Tibial nerve (tissue), 4 donors: ENCODE measurements around the gene NGFR. TPM values are rescaled to one million over a fixed set of nuclear protein-coding genes. Genes with fewer than 3 reads are reported as not detected.

Experiments used
- DNase-seq, 2 donors: peaks; one replicate each; pipeline ENCODE4 v3.0.0-alpha.2; 2019; ENCODE audit warnings: low spot score in 2 of 2
- H3K27ac ChIP-seq, 4 donors: fragments of 200-600 bp; sonication (generic) in 3 of 4; one replicate each; pipeline ENCODE4 v1.5.1; 2017 to 2019; ENCODE audit warnings: mild to moderate bottlenecking in 1 of 4
- H3K27me3 ChIP-seq, 2 donors: fragments of 200-600 bp; sonication (generic) in 1 of 2; one replicate each; pipeline versions ENCODE4 v1.5.1 to v1.6.0; 2017 to 2019
- H3K36me3 ChIP-seq, 3 donors: fragments of 200-600 bp; sonication (generic); one replicate each; pipeline ENCODE4 v1.5.1; 2018 to 2019
- H3K4me1 ChIP-seq, 4 donors: fragments of 200-600 bp; sonication (generic) in 3 of 4; one replicate each; pipeline ENCODE4 v1.5.1; 2017 to 2019
- H3K4me3 ChIP-seq, 4 donors: fragments of 200-600 bp; sonication (generic) in 3 of 4; one replicate each; pipeline ENCODE4 v1.5.1; 2017 to 2019; ENCODE audit warnings: mild to moderate bottlenecking in 1 of 4, moderate library complexity in 1 of 4
- H3K9me3 ChIP-seq, 4 donors: fragments of 200-600 bp; sonication (generic) in 3 of 4; one replicate each; pipeline ENCODE4 v1.5.1; 2017 to 2019
- EP300 ChIP-seq, 2 donors: sonication (generic); formaldehyde crosslinking; IDR thresholded peaks; one replicate each; pipeline ENCODE4 v1.6.1; 2017; ENCODE audit warnings: antibody characterized with exemption in 2 of 2, mild to moderate bottlenecking in 1 of 2
- POLR2A ChIP-seq, 2 donors: fragments of 450-650 bp; IDR thresholded peaks; one replicate each; pipeline ENCODE4 v1.6.1; 2017; ENCODE audit warnings: antibody characterized with exemption in 2 of 2, mild to moderate bottlenecking in 2 of 2, moderate library complexity in 2 of 2
- WGBS, 2 donors: methylation state at CpG; one replicate each; pipeline ENCODE4 v1.1.5; 2018; 5-methylcytosine and 5-hydroxymethylcytosine counted together
- total RNA-seq, 4 donors: library from RNA; depleted of rRNA; stranded (reverse); fragments of >200 nt; gene quantifications; one replicate each; pipeline ENCODE4 v1.1.0, GENCODE V29; 2016
- TF ChIP-seq, protein P1 (sequence below), 5 experiments: fragments of 200-600 bp in 3 of 5; fragments of 450-650 bp in 2 of 5; sonication (generic) in 3 of 5; IDR thresholded peaks; one replicate each; pipeline ENCODE4 v1.5.1; 2016 to 2019; ENCODE audit warnings: antibody characterized with exemption in 5 of 5, mild to moderate bottlenecking in 3 of 5, moderate library complexity in 2 of 5

The NGFR gene
- total RNA-seq, 4 donors from 2014 or later: 205 to 279 (median 238) TPM

DNA sequence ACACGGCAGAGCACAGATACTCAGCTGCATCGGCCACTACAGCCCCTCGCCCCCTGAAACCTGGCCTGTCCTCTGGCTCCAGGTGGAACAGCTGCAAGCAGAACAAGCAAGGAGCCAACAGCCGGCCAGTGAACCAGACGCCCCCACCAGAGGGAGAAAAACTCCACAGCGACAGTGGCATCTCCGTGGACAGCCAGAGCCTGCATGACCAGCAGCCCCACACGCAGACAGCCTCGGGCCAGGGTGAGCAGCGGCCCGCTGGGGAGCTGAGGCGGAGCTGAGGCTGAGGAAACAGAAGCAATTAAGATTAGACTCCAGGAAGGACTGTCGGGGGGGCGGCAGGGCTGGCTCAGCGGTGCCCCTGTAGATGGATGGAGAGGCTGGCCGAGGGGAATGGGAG is 16.7 kb downstream of the NGFR start:
- no peaks in the 10 kb centered on the region for H3K27me3 ChIP-seq
- no peaks in the 10 kb centered on the region for H3K9me3 ChIP-seq
- H3K27ac ChIP-seq: peak overlapping the region in 1 of 4 donors; percentile 11
- H3K36me3 ChIP-seq: peaks cover 0 to 33% (median 0%) of the 10 kb centered on the region in 3 donors
- H3K4me3 ChIP-seq: no peak overlapping the region
- no peak for DNase-seq
- WGBS, 2 donors: 72 to 83% methylated on average over 16 of the region's 16 CpGs
- TF ChIP-seq, protein P1, sequence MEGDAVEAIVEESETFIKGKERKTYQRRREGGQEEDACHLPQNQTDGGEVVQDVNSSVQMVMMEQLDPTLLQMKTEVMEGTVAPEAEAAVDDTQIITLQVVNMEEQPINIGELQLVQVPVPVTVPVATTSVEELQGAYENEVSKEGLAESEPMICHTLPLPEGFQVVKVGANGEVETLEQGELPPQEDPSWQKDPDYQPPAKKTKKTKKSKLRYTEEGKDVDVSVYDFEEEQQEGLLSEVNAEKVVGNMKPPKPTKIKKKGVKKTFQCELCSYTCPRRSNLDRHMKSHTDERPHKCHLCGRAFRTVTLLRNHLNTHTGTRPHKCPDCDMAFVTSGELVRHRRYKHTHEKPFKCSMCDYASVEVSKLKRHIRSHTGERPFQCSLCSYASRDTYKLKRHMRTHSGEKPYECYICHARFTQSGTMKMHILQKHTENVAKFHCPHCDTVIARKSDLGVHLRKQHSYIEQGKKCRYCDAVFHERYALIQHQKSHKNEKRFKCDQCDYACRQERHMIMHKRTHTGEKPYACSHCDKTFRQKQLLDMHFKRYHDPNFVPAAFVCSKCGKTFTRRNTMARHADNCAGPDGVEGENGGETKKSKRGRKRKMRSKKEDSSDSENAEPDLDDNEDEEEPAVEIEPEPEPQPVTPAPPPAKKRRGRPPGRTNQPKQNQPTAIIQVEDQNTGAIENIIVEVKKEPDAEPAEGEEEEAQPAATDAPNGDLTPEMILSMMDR (IDR thresholded peaks at IDR 0.05): no peak
- TF ChIP-seq POLR2A (IDR thresholded peaks at IDR 0.05) (no peak), EP300 (IDR thresholded peaks at IDR 0.05) (no peak)
- peaks cover 0 to 90% (median 52%) of the 10 kb centered on the region in 4 donors for H3K4me1 ChIP-seq

DNA sequence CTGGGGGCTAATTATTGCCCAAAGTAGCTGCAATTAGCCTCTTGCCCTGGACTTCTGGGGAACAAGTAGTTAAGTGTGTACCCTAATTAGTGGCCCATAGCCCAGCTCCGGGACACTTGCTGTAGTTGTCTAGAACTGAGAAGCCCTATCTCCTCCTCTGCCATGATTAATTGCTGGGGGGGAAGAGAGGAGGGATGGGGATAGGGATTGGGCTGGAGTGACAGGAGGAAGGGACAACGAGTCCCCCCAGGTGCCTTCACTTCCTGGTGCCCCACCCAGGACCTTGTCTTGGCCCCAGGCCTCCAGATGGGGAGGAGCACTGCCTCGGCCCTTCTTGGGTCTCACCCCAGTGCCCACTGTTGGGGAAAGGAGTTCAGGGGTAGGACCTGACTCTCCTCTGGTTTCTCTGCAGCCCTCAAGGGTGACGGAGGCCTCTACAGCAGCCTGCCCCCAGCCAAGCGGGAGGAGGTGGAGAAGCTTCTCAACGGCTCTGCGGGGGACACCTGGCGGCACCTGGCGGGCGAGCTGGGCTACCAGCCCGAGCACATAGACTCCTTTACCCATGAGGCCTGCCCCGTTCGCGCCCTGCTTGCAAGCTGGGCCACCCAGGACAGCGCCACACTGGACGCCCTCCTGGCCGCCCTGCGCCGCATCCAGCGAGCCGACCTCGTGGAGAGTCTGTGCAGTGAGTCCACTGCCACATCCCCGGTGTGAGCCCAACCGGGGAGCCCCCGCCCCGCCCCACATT is 17.4 kb downstream of the NGFR start:
- peaks cover 0 to 27% (median 0%) of the 10 kb centered on the region in 3 donors for H3K36me3 ChIP-seq
- H3K4me1 ChIP-seq: peaks cover 0 to 91% (median 52%) of the 10 kb centered on the region in 4 donors
- TF ChIP-seq, protein P1 (IDR thresholded peaks at IDR 0.05): no peak
- TF ChIP-seq POLR2A (IDR thresholded peaks at IDR 0.05) (no peak), EP300 (IDR thresholded peaks at IDR 0.05) (no peak)
- no peak for DNase-seq
- no peaks in the 10 kb centered on the region for H3K9me3 ChIP-seq
- no peaks in the 10 kb centered on the region for H3K27me3 ChIP-seq
- WGBS, 2 donors: 63 to 67% methylated on average over 8 to 24 of the region's 26 CpGs
- no peak overlapping the region for H3K4me3 ChIP-seq
- peak overlapping the region in 3 of 4 donors; percentile 28 to 93 (median 86) for H3K27ac ChIP-seq

DNA sequence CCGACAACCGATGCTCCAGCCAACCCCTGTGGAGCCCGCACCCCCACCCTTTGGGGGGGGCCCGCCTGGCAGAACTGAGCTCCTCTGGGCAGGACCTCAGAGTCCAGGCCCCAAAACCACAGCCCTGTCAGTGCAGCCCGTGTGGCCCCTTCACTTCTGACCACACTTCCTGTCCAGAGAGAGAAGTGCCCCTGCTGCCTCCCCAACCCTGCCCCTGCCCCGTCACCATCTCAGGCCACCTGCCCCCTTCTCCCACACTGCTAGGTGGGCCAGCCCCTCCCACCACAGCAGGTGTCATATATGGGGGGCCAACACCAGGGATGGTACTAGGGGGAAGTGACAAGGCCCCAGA is 17.9 kb downstream of the NGFR start:
- Histone ChIP-seq H3K4me3 (no peak overlapping the region), H3K9me3 (no peaks in the 10 kb centered on the region), H3K27ac (peak overlapping the region in 3 of 4 donors; percentile 28 to 93 (median 86)), H3K36me3 (peaks cover 0 to 26% (median 0%) of the 10 kb centered on the region in 3 donors), H3K27me3 (no peaks in the 10 kb centered on the region), H3K4me1 (peaks cover 0 to 87% (median 50%) of the 10 kb centered on the region in 4 donors)
- 51 to 71% methylated on average over 3 to 4 of the region's 6 CpGs for WGBS, 2 donors
- DNase-seq: no peak
- TF ChIP-seq POLR2A (IDR thresholded peaks at IDR 0.05) (no peak), EP300 (IDR thresholded peaks at IDR 0.05) (no peak)
- TF ChIP-seq, protein P1 (IDR thresholded peaks at IDR 0.05): no peak

DNA sequence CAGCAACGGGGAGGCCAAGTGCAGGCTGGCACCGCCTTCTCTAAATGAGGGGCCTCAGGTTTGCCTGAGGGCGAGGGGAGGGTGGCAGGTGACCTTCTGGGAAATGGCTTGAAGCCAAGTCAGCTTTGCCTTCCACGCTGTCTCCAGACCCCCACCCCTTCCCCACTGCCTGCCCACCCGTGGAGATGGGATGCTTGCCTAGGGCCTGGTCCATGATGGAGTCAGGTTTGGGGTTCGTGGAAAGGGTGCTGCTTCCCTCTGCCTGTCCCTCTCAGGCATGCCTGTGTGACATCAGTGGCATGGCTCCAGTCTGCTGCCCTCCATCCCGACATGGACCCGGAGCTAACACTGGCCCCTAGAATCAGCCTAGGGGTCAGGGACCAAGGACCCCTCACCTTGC is 18.5 kb downstream of the NGFR start:
- Histone ChIP-seq H3K27ac (peak overlapping the region in 3 of 4 donors; percentile 64 to 93 (median 86)), H3K9me3 (no peaks in the 10 kb centered on the region), H3K36me3 (peaks cover 0 to 26% (median 0%) of the 10 kb centered on the region in 3 donors), H3K4me1 (peaks cover 0 to 87% (median 46%) of the 10 kb centered on the region in 4 donors), H3K4me3 (no peak overlapping the region), H3K27me3 (no peaks in the 10 kb centered on the region)
- no peak for DNase-seq
- WGBS, 2 donors: 47 to 63% methylated on average over 5 to 8 of the region's 8 CpGs
- TF ChIP-seq EP300 (IDR thresholded peaks at IDR 0.05): no peak
- TF ChIP-seq POLR2A (IDR thresholded peaks at IDR 0.05): no peak
- TF ChIP-seq, protein P1 (IDR thresholded peaks at IDR 0.05): no peak

DNA sequence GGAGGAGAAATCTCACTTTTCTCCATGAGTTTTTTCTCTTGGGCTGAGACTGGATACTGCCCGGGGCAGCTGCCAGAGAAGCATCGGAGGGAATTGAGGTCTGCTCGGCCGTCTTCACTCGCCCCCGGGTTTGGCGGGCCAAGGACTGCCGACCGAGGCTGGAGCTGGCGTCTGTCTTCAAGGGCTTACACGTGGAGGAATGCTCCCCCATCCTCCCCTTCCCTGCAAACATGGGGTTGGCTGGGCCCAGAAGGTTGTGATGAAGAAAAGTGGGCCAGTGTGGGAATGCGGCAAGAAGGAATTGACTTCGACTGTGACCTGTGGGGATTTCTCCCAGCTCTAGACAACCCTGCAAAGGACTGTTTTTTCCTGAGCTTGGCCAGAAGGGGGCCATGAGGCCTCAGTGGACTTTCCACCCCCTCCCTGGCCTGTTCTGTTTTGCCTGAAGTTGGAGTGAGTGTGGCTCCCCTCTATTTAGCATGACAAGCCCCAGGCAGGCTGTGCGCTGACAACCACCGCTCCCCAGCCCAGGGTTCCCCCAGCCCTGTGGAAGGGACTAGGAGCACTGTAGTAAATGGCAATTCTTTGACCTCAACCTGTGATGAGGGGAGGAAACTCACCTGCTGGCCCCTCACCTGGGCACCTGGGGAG is 19.1 kb downstream of the NGFR start:
- peak overlapping the region; percentile 34 to 93 (median 75) for H3K27ac ChIP-seq
- H3K36me3 ChIP-seq: peaks cover 0 to 26% (median 0%) of the 10 kb centered on the region in 3 donors
- H3K9me3 ChIP-seq: no peaks in the 10 kb centered on the region
- H3K27me3 ChIP-seq: no peaks in the 10 kb centered on the region
- H3K4me1 ChIP-seq: peaks cover 0 to 84% (median 42%) of the 10 kb centered on the region in 4 donors
- TF ChIP-seq POLR2A (IDR thresholded peaks at IDR 0.05) (no peak), EP300 (IDR thresholded peaks at IDR 0.05) (peak in 1 of 2 donors; percentile 53)
- TF ChIP-seq, protein P1 (IDR thresholded peaks at IDR 0.05): peak in 2 of 5 experiments; percentile 2 to 39
- peak in 1 of 2 donors; percentile 48 for DNase-seq
- no peak overlapping the region for H3K4me3 ChIP-seq
- 38 to 42% methylated on average over 13 to 15 of the region's 15 CpGs for WGBS, 2 donors
